HepG2 (cell line): ENCODE data around the gene SERBP1. TPM values are rescaled to one million over a fixed set of nuclear protein-coding genes. Genes with fewer than 3 reads are reported as not detected.

Experiments used
- CERS6 ChIP-seq: sonication (generic); formaldehyde crosslinking; IDR thresholded peaks from 2 replicates; pipeline ENCODE4 v1.5.0; 2020; ENCODE audit warnings: missing genetic modification reagents
- ELF4 ChIP-seq: sonication (generic); formaldehyde crosslinking; IDR thresholded peaks from 2 replicates; pipeline ENCODE4 v1.5.0; 2020; ENCODE audit warnings: missing genetic modification reagents, mild to moderate bottlenecking, moderate library complexity, borderline replicate concordance
- KAT2B ChIP-seq: fragments of 150-350 bp; IDR thresholded peaks from 2 replicates; pipeline ENCODE4 v1.6.1; 2014; ENCODE audit warnings: low read depth, low read length, borderline replicate concordance
- KLF11 ChIP-seq: IDR thresholded peaks from 2 replicates; pipeline ENCODE4 v1.6.1; 2016; ENCODE audit warnings: missing compliant biosample characterization
- KLF6 ChIP-seq: IDR thresholded peaks from 2 replicates; pipeline ENCODE4 v1.8.0; 2016; ENCODE audit warnings: missing biosample characterization, missing genetic modification reagents
- PAWR ChIP-seq: sonication (generic); formaldehyde crosslinking; IDR thresholded peaks from 2 replicates; pipeline ENCODE4 v1.4.0; 2020; ENCODE audit warnings: missing genetic modification reagents, mild to moderate bottlenecking, borderline replicate concordance
- RBM39 ChIP-seq: fragments of 200-400 bp; formaldehyde crosslinking; IDR thresholded peaks from one replicate; pipeline ENCODE4 v1.6.1; 2018; ENCODE audit warnings: antibody characterized with exemption, mild to moderate bottlenecking, low read depth, low read length; ENCODE audit not compliant: poor library complexity, severe bottlenecking
- SALL1 ChIP-seq: sonication (generic); formaldehyde crosslinking; IDR thresholded peaks from 2 replicates; pipeline ENCODE4 v1.8.0; 2022; ENCODE audit warnings: mild to moderate bottlenecking, missing genetic modification reagents
- ZNF18 ChIP-seq: sonication (generic); formaldehyde crosslinking; IDR thresholded peaks from 2 replicates; pipeline ENCODE4 v1.8.0; 2022; ENCODE audit warnings: mild to moderate bottlenecking, missing genetic modification reagents; ENCODE audit not compliant: insufficient replicate concordance
- ZNF510 ChIP-seq: sonication (generic); formaldehyde crosslinking; IDR thresholded peaks from 2 replicates; pipeline ENCODE4 v1.4.0; 2020; ENCODE audit warnings: low read depth, mild to moderate bottlenecking, missing genetic modification reagents
- ZNF646 ChIP-seq: sonication (generic); formaldehyde crosslinking; IDR thresholded peaks from 2 replicates; pipeline ENCODE4 v1.9.0; 2021; ENCODE audit warnings: mild to moderate bottlenecking, missing genetic modification reagents
- polyA plus RNA-seq, 8 experiments: library from polyadenylated mRNA; depleted of rRNA in 3 of 8; stranded (reverse) in 7 of 8; unstranded in 1 of 8; fragments of >200 nt; fragmentation: Illumina TruSeq in 4 of 8; extraction: Trizol in 4 of 8; gene quantifications; 2 replicates each; pipeline versions ENCODE4 v1.2.1 to v1.2.3, GENCODE V29; 2011 to 2016; ENCODE audit warnings: low read depth in 4 of 8, missing spikeins in 1 of 8, mixed read lengths in 1 of 8; ENCODE audit not compliant: insufficient read depth in 1 of 8
- total RNA-seq, 5 experiments: library from RNA; depleted of rRNA; stranded (reverse); fragments of >200 nt; fragmentation: Illumina TruSeq; extraction: Trizol; gene quantifications; 2 replicates each; pipeline ENCODE4 v1.2.3, GENCODE V29; 2016; ENCODE audit warnings: low read depth in 1 of 5

SERBP1 gene
- total and polyA plus RNA-seq, 2 of the 13 experiments (the other 11 are each of a cell fraction or from before 2014, with no cell fraction given): 175 to 281 TPM

DNA sequence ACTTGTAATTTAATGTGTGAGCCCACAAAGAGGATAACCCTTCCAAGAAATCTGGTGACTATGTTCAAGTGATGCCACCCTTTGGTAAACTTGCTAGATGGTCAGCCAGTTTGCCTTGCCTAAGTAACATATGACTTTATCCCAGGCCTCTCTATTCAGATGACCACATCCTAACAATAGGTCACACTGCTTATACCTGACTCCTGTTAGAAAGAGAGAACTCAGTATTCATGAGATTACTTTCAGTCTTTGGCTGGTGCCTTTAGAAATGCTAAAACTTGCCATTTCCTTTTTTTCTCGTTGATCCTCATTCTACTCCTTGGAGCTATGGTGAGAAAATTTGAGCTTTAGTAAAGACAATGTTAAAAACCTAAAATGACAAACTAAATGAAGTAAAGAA, 28.5 kb upstream of the SERBP1 start (continued):
- TF ChIP-seq ZNF646 (CRISPR knock-in tag) (no peak), ELF4 (CRISPR knock-in tag) (no peak), PAWR (no peak), RBM39 (no peak), CERS6 (no peak), KLF6 (CRISPR knock-in tag) (no peak), ZNF18 (no peak), ZNF510 (CRISPR knock-in tag) (no peak), KLF11 (CRISPR knock-in tag) (no peak), SALL1 (CRISPR knock-in tag) (no peak), KAT2B (no peak)
